HepG2 (cell line): ENCODE results near the gene BAZ1A. TPM values are rescaled to one million over a fixed set of nuclear protein-coding genes. Genes with fewer than 3 reads are reported as not detected.

Source experiments
- BORCS8-MEF2B ChIP-seq: sonication (generic); formaldehyde crosslinking; IDR thresholded peaks from 2 replicates; pipeline ENCODE4 v1.8.0; 2022; ENCODE audit warnings: mild to moderate bottlenecking, missing genetic modification reagents
- CENPT ChIP-seq: sonication (generic); formaldehyde crosslinking; IDR thresholded peaks from 2 replicates; pipeline ENCODE4 v1.8.0; 2022; ENCODE audit warnings: low read depth, mild to moderate bottlenecking, moderate library complexity, missing genetic modification reagents
- FOXA1 ChIP-seq, 2 experiments: fragments of 450-650 bp in 1 of 2; sonication (generic) in 1 of 2; formaldehyde crosslinking in 1 of 2; IDR thresholded peaks; 2 replicates each; pipeline versions ENCODE4 v1.4.0 to v1.6.1; 2016 to 2020; ENCODE audit warnings: missing genetic modification reagents in 1 of 2
- FOXA3 ChIP-seq: IDR thresholded peaks from 2 replicates; pipeline ENCODE4 v1.6.1; 2016; ENCODE audit warnings: missing genetic modification reagents, missing compliant biosample characterization
- HMG20A ChIP-seq: IDR thresholded peaks from 2 replicates; pipeline ENCODE4 v1.6.1; 2016; ENCODE audit warnings: borderline replicate concordance
- PAF1 ChIP-seq: IDR thresholded peaks from 2 replicates; pipeline ENCODE4 v1.6.1; 2016; ENCODE audit warnings: missing genetic modification reagents, missing compliant biosample characterization
- TOPORS ChIP-seq: sonication (generic); formaldehyde crosslinking; IDR thresholded peaks from 2 replicates; pipeline ENCODE4 v1.8.0; 2023; ENCODE audit warnings: mild to moderate bottlenecking, missing genetic modification reagents
- YEATS2 ChIP-seq: sonication (generic); formaldehyde crosslinking; IDR thresholded peaks from 2 replicates; pipeline ENCODE4 v1.4.0; 2020; ENCODE audit warnings: missing genetic modification reagents, borderline replicate concordance
- ZNF235 ChIP-seq: sonication (generic); formaldehyde crosslinking; IDR thresholded peaks from 2 replicates; pipeline ENCODE4 v1.8.1; 2023; ENCODE audit warnings: mild to moderate bottlenecking, missing genetic modification reagents, borderline replicate concordance
- ZNF317 ChIP-seq: sonication (generic); formaldehyde crosslinking; IDR thresholded peaks from 2 replicates; pipeline ENCODE4 v1.5.0; 2020; ENCODE audit warnings: mild to moderate bottlenecking, missing genetic modification reagents
- ZNF546 ChIP-seq: sonication (generic); formaldehyde crosslinking; conservative IDR thresholded peaks from 2 replicates; pipeline ENCODE4 v1.8.1; 2023; ENCODE audit warnings: mild to moderate bottlenecking, missing genetic modification reagents
- ZNF737 ChIP-seq: sonication (generic); formaldehyde crosslinking; IDR thresholded peaks from 2 replicates; pipeline ENCODE4 v1.5.0; 2020; ENCODE audit warnings: missing genetic modification reagents, mild to moderate bottlenecking, borderline replicate concordance
- ZNF747 ChIP-seq: sonication (generic); formaldehyde crosslinking; IDR thresholded peaks from 2 replicates; pipeline ENCODE4 v1.8.1; 2023; ENCODE audit warnings: missing genetic modification reagents, mild to moderate bottlenecking, borderline replicate concordance
- ZNF766 ChIP-seq: sonication (generic); formaldehyde crosslinking; IDR thresholded peaks from 2 replicates; pipeline ENCODE4 v1.5.0; 2020; ENCODE audit warnings: missing genetic modification reagents, borderline replicate concordance
- ZNF780A ChIP-seq: sonication (generic); formaldehyde crosslinking; IDR thresholded peaks from 2 replicates; pipeline ENCODE4 v1.8.0; 2022; ENCODE audit warnings: mild to moderate bottlenecking, missing genetic modification reagents, moderate library complexity
- ZNF788 ChIP-seq: sonication (generic); formaldehyde crosslinking; IDR thresholded peaks from 2 replicates; pipeline ENCODE4 v1.5.0; 2020; ENCODE audit warnings: mild to moderate bottlenecking, missing genetic modification reagents, borderline replicate concordance
- polyA plus RNA-seq, 8 experiments: library from polyadenylated mRNA; depleted of rRNA in 3 of 8; stranded (reverse) in 7 of 8; unstranded in 1 of 8; fragments of >200 nt; fragmentation: Illumina TruSeq in 4 of 8; extraction: Trizol in 4 of 8; gene quantifications; 2 replicates each; pipeline versions ENCODE4 v1.2.1 to v1.2.3, GENCODE V29; 2011 to 2016; ENCODE audit warnings: low read depth in 4 of 8, missing spikeins in 1 of 8, mixed read lengths in 1 of 8; ENCODE audit not compliant: insufficient read depth in 1 of 8
- total RNA-seq, 5 experiments: library from RNA; depleted of rRNA; stranded (reverse); fragments of >200 nt; fragmentation: Illumina TruSeq; extraction: Trizol; gene quantifications; 2 replicates each; pipeline ENCODE4 v1.2.3, GENCODE V29; 2016; ENCODE audit warnings: low read depth in 1 of 5
- TF ChIP-seq, protein P1 (sequence below): sonication (generic); formaldehyde crosslinking; IDR thresholded peaks from 2 replicates; pipeline ENCODE4 v1.5.0; 2020; ENCODE audit warnings: mild to moderate bottlenecking, missing genetic modification reagents
- TF ChIP-seq, protein P2 (sequence below): sonication (generic); formaldehyde crosslinking; IDR thresholded peaks from 2 replicates; pipeline ENCODE4 v1.5.0; 2020; ENCODE audit warnings: mild to moderate bottlenecking, missing genetic modification reagents, borderline replicate concordance

BAZ1A gene
- total and polyA plus RNA-seq, 2 of the 13 experiments (the other 11 are each of a cell fraction or from before 2014, with no cell fraction given), result 20.9 to 56.8 TPM

DNA sequence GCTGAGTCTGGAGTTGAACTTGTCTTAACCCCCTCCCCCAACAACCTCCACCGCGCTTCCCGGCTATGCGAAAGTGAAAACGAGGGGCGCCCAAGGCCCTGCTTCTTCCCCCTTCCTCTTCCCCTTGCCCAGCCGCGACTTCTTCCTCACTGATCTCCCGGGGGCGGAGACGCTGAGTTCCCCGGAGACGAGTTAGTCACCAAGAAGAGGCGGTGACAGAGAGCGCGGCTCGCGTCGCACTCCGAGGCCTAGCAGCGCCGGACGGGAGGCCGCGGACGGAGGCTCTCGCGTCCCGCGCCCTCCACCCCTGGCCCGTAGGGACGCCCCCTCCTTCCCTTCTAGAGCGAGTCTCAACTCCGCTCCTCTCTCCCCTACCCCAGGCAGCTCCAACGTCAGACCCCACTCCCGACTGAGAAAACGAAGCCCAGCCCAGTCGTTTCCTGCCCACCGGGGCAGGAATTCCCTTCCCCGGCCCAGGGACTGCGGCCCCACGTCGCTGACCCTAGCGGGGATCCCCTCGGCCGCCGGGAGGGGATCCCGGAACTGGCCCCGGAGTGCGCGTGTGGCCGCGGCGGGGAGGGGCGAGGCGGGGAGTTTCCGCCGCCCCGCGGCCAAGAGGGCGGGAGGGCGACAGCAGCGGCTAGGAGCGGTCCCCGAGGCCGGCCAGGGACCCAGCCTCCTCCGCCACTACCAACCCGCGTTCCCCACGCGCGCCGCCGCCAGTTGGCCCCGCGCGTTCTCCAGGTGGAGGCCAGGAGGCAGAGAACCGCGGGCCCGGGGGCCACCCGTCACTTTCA, 1.4 kb downstream of the BAZ1A start (continued):
- TF ChIP-seq ZNF235 (CRISPR knock-in tag), result peak; percentile 87; the same call in 1 of the 2 replicates
- no peak for TF ChIP-seq ZNF766 (CRISPR knock-in tag)
- 0 out of 2 replicates have a peak, but pooled peaks have one; percentile 85 for TF ChIP-seq ZNF747 (CRISPR knock-in tag)
- peak; percentile 32; the same call in 1 of the 2 replicates for TF ChIP-seq FOXA3
- peak; percentile 8; the same call in 1 of the 2 replicates for TF ChIP-seq ZNF780A (CRISPR knock-in tag)
- TF ChIP-seq ZNF737 (CRISPR knock-in tag), result peak; percentile 99
- TF ChIP-seq ZNF317 (CRISPR knock-in tag), result peak; percentile 92
- peak; percentile 99 for TF ChIP-seq BORCS8-MEF2B
- TF ChIP-seq ZNF788 (CRISPR knock-in tag), result peak; percentile 93
- peak; percentile 96 for TF ChIP-seq ZNF546 (CRISPR knock-in tag)
- TF ChIP-seq TOPORS (CRISPR knock-in tag), result peak; percentile 99
- no peak; the same call in 1 of the 2 replicates for TF ChIP-seq HMG20A (CRISPR knock-in tag)
- TF ChIP-seq, protein P1, sequence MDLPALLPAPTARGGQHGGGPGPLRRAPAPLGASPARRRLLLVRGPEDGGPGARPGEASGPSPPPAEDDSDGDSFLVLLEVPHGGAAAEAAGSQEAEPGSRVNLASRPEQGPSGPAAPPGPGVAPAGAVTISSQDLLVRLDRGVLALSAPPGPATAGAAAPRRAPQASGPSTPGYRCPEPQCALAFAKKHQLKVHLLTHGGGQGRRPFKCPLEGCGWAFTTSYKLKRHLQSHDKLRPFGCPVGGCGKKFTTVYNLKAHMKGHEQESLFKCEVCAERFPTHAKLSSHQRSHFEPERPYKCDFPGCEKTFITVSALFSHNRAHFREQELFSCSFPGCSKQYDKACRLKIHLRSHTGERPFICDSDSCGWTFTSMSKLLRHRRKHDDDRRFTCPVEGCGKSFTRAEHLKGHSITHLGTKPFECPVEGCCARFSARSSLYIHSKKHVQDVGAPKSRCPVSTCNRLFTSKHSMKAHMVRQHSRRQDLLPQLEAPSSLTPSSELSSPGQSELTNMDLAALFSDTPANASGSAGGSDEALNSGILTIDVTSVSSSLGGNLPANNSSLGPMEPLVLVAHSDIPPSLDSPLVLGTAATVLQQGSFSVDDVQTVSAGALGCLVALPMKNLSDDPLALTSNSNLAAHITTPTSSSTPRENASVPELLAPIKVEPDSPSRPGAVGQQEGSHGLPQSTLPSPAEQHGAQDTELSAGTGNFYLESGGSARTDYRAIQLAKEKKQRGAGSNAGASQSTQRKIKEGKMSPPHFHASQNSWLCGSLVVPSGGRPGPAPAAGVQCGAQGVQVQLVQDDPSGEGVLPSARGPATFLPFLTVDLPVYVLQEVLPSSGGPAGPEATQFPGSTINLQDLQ (CRISPR knock-in tag), result peak; percentile 93
- TF ChIP-seq CENPT (CRISPR knock-in tag), result 0 out of 2 replicates have a peak, but pooled peaks have one; percentile 64
- TF ChIP-seq, protein P2, sequence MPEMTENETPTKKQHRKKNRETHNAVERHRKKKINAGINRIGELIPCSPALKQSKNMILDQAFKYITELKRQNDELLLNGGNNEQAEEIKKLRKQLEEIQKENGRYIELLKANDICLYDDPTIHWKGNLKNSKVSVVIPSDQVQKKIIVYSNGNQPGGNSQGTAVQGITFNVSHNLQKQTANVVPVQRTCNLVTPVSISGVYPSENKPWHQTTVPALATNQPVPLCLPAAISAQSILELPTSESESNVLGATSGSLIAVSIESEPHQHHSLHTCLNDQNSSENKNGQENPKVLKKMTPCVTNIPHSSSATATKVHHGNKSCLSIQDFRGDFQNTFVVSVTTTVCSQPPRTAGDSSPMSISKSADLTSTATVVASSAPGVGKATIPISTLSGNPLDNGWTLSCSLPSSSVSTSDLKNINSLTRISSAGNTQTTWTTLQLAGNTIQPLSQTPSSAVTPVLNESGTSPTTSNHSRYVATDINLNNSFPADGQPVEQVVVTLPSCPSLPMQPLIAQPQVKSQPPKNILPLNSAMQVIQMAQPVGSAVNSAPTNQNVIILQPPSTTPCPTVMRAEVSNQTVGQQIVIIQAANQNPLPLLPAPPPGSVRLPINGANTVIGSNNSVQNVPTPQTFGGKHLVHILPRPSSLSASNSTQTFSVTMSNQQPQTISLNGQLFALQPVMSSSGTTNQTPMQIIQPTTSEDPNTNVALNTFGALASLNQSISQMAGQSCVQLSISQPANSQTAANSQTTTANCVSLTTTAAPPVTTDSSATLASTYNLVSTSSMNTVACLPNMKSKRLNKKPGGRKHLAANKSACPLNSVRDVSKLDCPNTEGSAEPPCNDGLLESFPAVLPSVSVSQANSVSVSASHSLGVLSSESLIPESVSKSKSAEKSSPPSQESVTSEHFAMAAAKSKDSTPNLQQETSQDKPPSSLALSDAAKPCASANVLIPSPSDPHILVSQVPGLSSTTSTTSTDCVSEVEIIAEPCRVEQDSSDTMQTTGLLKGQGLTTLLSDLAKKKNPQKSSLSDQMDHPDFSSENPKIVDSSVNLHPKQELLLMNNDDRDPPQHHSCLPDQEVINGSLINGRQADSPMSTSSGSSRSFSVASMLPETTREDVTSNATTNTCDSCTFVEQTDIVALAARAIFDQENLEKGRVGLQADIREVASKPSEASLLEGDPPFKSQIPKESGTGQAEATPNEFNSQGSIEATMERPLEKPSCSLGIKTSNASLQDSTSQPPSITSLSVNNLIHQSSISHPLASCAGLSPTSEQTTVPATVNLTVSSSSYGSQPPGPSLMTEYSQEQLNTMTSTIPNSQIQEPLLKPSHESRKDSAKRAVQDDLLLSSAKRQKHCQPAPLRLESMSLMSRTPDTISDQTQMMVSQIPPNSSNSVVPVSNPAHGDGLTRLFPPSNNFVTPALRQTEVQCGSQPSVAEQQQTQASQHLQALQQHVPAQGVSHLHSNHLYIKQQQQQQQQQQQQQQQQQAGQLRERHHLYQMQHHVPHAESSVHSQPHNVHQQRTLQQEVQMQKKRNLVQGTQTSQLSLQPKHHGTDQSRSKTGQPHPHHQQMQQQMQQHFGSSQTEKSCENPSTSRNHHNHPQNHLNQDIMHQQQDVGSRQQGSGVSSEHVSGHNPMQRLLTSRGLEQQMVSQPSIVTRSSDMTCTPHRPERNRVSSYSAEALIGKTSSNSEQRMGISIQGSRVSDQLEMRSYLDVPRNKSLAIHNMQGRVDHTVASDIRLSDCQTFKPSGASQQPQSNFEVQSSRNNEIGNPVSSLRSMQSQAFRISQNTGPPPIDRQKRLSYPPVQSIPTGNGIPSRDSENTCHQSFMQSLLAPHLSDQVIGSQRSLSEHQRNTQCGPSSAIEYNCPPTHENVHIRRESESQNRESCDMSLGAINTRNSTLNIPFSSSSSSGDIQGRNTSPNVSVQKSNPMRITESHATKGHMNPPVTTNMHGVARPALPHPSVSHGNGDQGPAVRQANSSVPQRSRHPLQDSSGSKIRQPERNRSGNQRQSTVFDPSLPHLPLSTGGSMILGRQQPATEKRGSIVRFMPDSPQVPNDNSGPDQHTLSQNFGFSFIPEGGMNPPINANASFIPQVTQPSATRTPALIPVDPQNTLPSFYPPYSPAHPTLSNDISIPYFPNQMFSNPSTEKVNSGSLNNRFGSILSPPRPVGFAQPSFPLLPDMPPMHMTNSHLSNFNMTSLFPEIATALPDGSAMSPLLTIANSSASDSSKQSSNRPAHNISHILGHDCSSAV (CRISPR knock-in tag), result peak; percentile 65; the same call in 1 of the 2 replicates
- no peak; the same call in 1 of the 2 replicates for TF ChIP-seq PAF1
- peak; percentile 74; the same call in 1 of the 2 replicates for TF ChIP-seq YEATS2 (CRISPR knock-in tag)
- TF ChIP-seq FOXA1 (IDR thresholded peaks at IDR 0.05), result no peak
- TF ChIP-seq FOXA1 (CRISPR knock-in tag; IDR thresholded peaks at IDR 0.05), result no peak; the same call in 1 of the 2 replicates
